ENCODE results near the gene RESF1. TPM values are rescaled to one million over a fixed set of nuclear protein-coding genes. Genes with fewer than 3 reads are reported as not detected.

Gene RESF1
- total and polyA plus RNA-seq, 2 experiments from 2014 or later: 134 to 313 TPM

GRCh38 chr12:31991815-31992214 is 32.6 kb downstream of the RESF1 start:
- Histone ChIP-seq H3K79me2 (replicated peaks; ENCODE audit: insufficient read depth) (peaks cover 34% of the 10 kb centered on the region), H3K9me2 (ENCODE audit: insufficient read depth) (no peaks in the 10 kb centered on the region), H3F3A (replicated peaks; ENCODE audit: low read depth) (peaks cover 3% of the 10 kb centered on the region; the same call in 1 of the 2 replicates), H3K27me3 (ENCODE audit: insufficient read depth) (no peaks in the 10 kb centered on the region), H3K36me3 (ENCODE audit: insufficient read depth) (peaks cover 30% of the 10 kb centered on the region), H4K20me1 (replicated peaks; ENCODE audit: insufficient read depth) (peaks cover 7% of the 10 kb centered on the region), H3K27ac (ENCODE audit: low read depth) (no peak overlapping the region), H3K4me2 (no peak overlapping the region), H3K4me3 (no peak overlapping the region), H2AFZ (no peak overlapping the region), H3K4me1 (ENCODE audit: insufficient read depth) (no peaks in the 10 kb centered on the region)
- H3K4me3 Mint-ChIP-seq: no peak overlapping the region
- no peak overlapping the region for H3K27ac Mint-ChIP-seq
- no peaks in the 10 kb centered on the region; the same call in 1 of the 3 replicates for H3K9me3 Mint-ChIP-seq
- DNase-seq (ENCODE audit: low spot score) (no peak), ATAC-seq (no peak)
- H3K27me3 Mint-ChIP-seq (ENCODE audit: insufficient read depth, low read depth, poor library complexity): no peaks in the 10 kb centered on the region
- TF ChIP-seq CTCF (conservative IDR thresholded peaks at IDR 0.05; ENCODE audit: low read depth in 2 of 2) (no peak), EZH2phosphoT487 (IDR thresholded peaks at IDR 0.05; ENCODE audit: unreplicated experiment) (no peak), ZNF462 (CRISPR knock-in tag; IDR thresholded peaks at IDR 0.05) (no peak), EZH2 (IDR thresholded peaks at IDR 0.05; ENCODE audit: low read depth, unreplicated experiment) (no peak), STAT1 (IDR thresholded peaks at IDR 0.05; ENCODE audit: unreplicated experiment) (no peak), JUNB (IDR thresholded peaks at IDR 0.05; ENCODE audit: unreplicated experiment) (no peak), NANOG (IDR thresholded peaks at IDR 0.05; ENCODE audit: borderline replicate concordance) (no peak), ZNF331 (CRISPR knock-in tag; IDR thresholded peaks at IDR 0.05; ENCODE audit: low read depth) (no peak), POLR2AphosphoS5 (IDR thresholded peaks at IDR 0.05; ENCODE audit: low read depth) (no peak), CREB1 (CRISPR knock-in tag; IDR thresholded peaks at IDR 0.05; ENCODE audit: low read depth) (no peak), REST (IDR thresholded peaks at IDR 0.05; ENCODE audit: unreplicated experiment) (no peak), ZNF114 (CRISPR knock-in tag; IDR thresholded peaks at IDR 0.05) (no peak)
- TF ChIP-seq, protein P1, sequence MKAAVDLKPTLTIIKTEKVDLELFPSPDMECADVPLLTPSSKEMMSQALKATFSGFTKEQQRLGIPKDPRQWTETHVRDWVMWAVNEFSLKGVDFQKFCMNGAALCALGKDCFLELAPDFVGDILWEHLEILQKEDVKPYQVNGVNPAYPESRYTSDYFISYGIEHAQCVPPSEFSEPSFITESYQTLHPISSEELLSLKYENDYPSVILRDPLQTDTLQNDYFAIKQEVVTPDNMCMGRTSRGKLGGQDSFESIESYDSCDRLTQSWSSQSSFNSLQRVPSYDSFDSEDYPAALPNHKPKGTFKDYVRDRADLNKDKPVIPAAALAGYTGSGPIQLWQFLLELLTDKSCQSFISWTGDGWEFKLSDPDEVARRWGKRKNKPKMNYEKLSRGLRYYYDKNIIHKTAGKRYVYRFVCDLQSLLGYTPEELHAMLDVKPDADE (IDR thresholded peaks at IDR 0.05): no peak
- H3K4me1 Mint-ChIP-seq: no peaks in the 10 kb centered on the region; the same call in 2 of the 3 replicates
- peaks cover 88% of the 10 kb centered on the region for H3K36me3 Mint-ChIP-seq (ENCODE audit: low read depth)

Measured in GM23338 (cell line).